IMR-90 (cell line): ENCODE results near the gene SCYGR6. TPM values are rescaled to one million over a fixed set of nuclear protein-coding genes. Genes with fewer than 3 reads are reported as not detected.
A peak's percentile ranks its signal among the peaks of the same experiment; 100 is the strongest.

ENCODE experiments used
- ATAC-seq: fragments of 200-7000 bp; cut with Tn5 transposase; 2 replicates; pipeline ENCODE4 v1.9.1; 2020; ENCODE audit warnings: low read depth, mild to moderate bottlenecking, moderate library complexity
- BruUV-seq: library from RNA; stranded (reverse); fragments of 400-500 nt; replicated peaks from 2 replicates; lab custom pipeline; 2021; lab: Mats Ljungman, UMichigan
- CTCF ChIA-PET: fragments of 300-600 bp; formaldehyde crosslinking; extraction: SDS; loops from one replicate; lab custom pipeline; 2021; ENCODE audit warnings: antibody characterized with exemption; lab: Yijun Ruan, JAX
- POLR2A ChIA-PET: fragments of 300-600 bp; sonication (Branson Sonifier 250); formaldehyde crosslinking; loops from one replicate; lab custom pipeline; 2022; ENCODE audit warnings: antibody characterized with exemption; ENCODE audit not compliant: unreplicated experiment; lab: Charles Lee
- DNase-seq: peaks from one replicate; pipeline ENCODE4 v3.0.0; 2013
- H2AFZ ChIP-seq: replicated peaks from 2 replicates; pipeline ENCODE3; 2013; ENCODE audit warnings: low read length, mild to moderate bottlenecking; ENCODE audit not compliant: poor library complexity
- H2AK5ac ChIP-seq: 2 replicates; pipeline ENCODE4 v1.6.1; 2013; ENCODE audit warnings: low read depth, low read length, inconsistent platforms
- H2AK9ac ChIP-seq: replicated peaks from 2 replicates; pipeline ENCODE3; 2013; ENCODE audit warnings: mild to moderate bottlenecking, low read depth, low read length, moderate library complexity; ENCODE audit not compliant: poor library complexity
- H2BK120ac ChIP-seq: 2 replicates; pipeline ENCODE4 v1.6.1; 2013; ENCODE audit warnings: low read depth, low read length, inconsistent platforms
- H2BK15ac ChIP-seq: 3 replicates; pipeline ENCODE4 v1.6.1; 2013; ENCODE audit warnings: low read depth, low read length, inconsistent platforms
- H2BK20ac ChIP-seq: 2 replicates; pipeline ENCODE4 v1.6.1; 2013; ENCODE audit warnings: low read depth, mild to moderate bottlenecking, inconsistent platforms, low read length, moderate library complexity
- H2BK5ac ChIP-seq: 2 replicates; pipeline ENCODE4 v1.6.1; 2013; ENCODE audit warnings: mild to moderate bottlenecking, low read depth, low read length, inconsistent platforms; ENCODE audit not compliant: poor library complexity, severe bottlenecking
- H3K14ac ChIP-seq: replicated peaks from 2 replicates; pipeline ENCODE4 v1.6.1; 2013; ENCODE audit warnings: low read depth, low read length, inconsistent platforms
- H3K18ac ChIP-seq: 2 replicates; pipeline ENCODE4 v1.6.1; 2013; ENCODE audit warnings: low read depth, low read length, control low read depth
- H3K23ac ChIP-seq: 2 replicates; pipeline ENCODE4 v1.6.1; 2013; ENCODE audit warnings: low read depth, low read length, inconsistent platforms
- H3K27ac ChIP-seq: 2 replicates; pipeline ENCODE4 v1.5.1; 2013; ENCODE audit warnings: mild to moderate bottlenecking, control low read depth, low read length; ENCODE audit not compliant: insufficient read depth
- H3K27me3 ChIP-seq: 2 replicates; pipeline ENCODE4 v1.6.1; 2013; ENCODE audit warnings: low read length; ENCODE audit not compliant: control insufficient read depth, insufficient read depth
- H3K36me3 ChIP-seq: 2 replicates; pipeline ENCODE4 v1.6.1; 2013; ENCODE audit warnings: low read length, mixed read lengths; ENCODE audit not compliant: control insufficient read depth, insufficient read depth
- H3K4ac ChIP-seq: 2 replicates; pipeline ENCODE4 v1.6.1; 2013; ENCODE audit warnings: low read depth, low read length, inconsistent platforms
- H3K4me1 ChIP-seq: 2 replicates; pipeline ENCODE4 v1.6.1; 2013; ENCODE audit warnings: low read length, mixed read lengths; ENCODE audit not compliant: control insufficient read depth, insufficient read depth
- H3K4me2 ChIP-seq: 2 replicates; pipeline ENCODE4 v1.6.1; 2013; ENCODE audit warnings: low read depth, mild to moderate bottlenecking, control low read depth, low read length, moderate library complexity
- H3K4me3 ChIP-seq: 2 replicates; pipeline ENCODE4 v1.5.1; 2013; ENCODE audit warnings: low read depth, mild to moderate bottlenecking, control low read depth, low read length, moderate library complexity; ENCODE audit not compliant: insufficient read depth
- H3K56ac ChIP-seq: 2 replicates; pipeline ENCODE4 v1.6.1; 2013; ENCODE audit warnings: low read length, inconsistent platforms; ENCODE audit not compliant: insufficient read depth; ENCODE audit errors: extremely low read depth
- H3K79me1 ChIP-seq, 2 experiments: 2 replicates each; pipeline ENCODE4 v1.6.1; 2013; ENCODE audit warnings: low read length in 2 of 2, inconsistent platforms in 1 of 2, low read depth in 1 of 2
- H3K9ac ChIP-seq: 2 replicates; pipeline ENCODE4 v1.6.1; 2013; ENCODE audit warnings: low read depth, low read length, control low read depth
- H3K9me1 ChIP-seq: 2 replicates; pipeline ENCODE4 v1.6.1; 2013; ENCODE audit warnings: low read length, inconsistent platforms; ENCODE audit not compliant: insufficient read depth
- H3K9me3 ChIP-seq: 2 replicates; pipeline ENCODE4 v1.6.1; 2013; ENCODE audit warnings: low read length; ENCODE audit not compliant: control insufficient read depth, insufficient read depth
- H4K20me1 ChIP-seq: 2 replicates; pipeline ENCODE4 v1.6.1; 2013; ENCODE audit warnings: low read length, inconsistent platforms; ENCODE audit not compliant: insufficient read depth
- H4K5ac ChIP-seq: 2 replicates; pipeline ENCODE4 v1.6.1; 2013; ENCODE audit warnings: mild to moderate bottlenecking, low read depth, low read length, control low read depth
- H4K8ac ChIP-seq, 2 experiments: 2 replicates each; pipeline ENCODE4 v1.6.1; 2013; ENCODE audit warnings: low read depth in 2 of 2, low read length in 2 of 2, control low read depth in 1 of 2, inconsistent platforms in 1 of 2
- H4K91ac ChIP-seq: 2 replicates; pipeline ENCODE4 v1.6.1; 2013; ENCODE audit warnings: low read depth, low read length, inconsistent platforms; ENCODE audit not compliant: insufficient read depth
- BHLHE40 ChIP-seq: fragments of 150-350 bp; IDR thresholded peaks from 2 replicates; pipeline ENCODE4 v1.6.1; 2016; ENCODE audit warnings: mild to moderate bottlenecking, low read depth, low read length
- CEBPB ChIP-seq: IDR thresholded peaks from 2 replicates; pipeline ENCODE4 v1.6.1; 2012; ENCODE audit warnings: low read depth, low read length, improper control_type of control experiment
- CHD1 ChIP-seq: IDR thresholded peaks from 2 replicates; pipeline ENCODE4 v1.6.1; 2012; ENCODE audit warnings: low read depth, low read length, improper control_type of control experiment
- MAFK ChIP-seq: IDR thresholded peaks from 2 replicates; pipeline ENCODE4 v1.6.1; 2012; ENCODE audit warnings: low read depth, low read length, improper control_type of control experiment
- MAZ ChIP-seq: IDR thresholded peaks from 2 replicates; pipeline ENCODE4 v1.6.1; 2012; ENCODE audit warnings: low read depth, mild to moderate bottlenecking, low read length, improper control_type of control experiment, moderate library complexity, borderline replicate concordance
- POLR2A ChIP-seq: IDR thresholded peaks from 2 replicates; pipeline ENCODE4 v1.6.1; 2012; ENCODE audit warnings: mild to moderate bottlenecking, low read depth, low read length
- RCOR1 ChIP-seq: IDR thresholded peaks from 2 replicates; pipeline ENCODE4 v1.6.1; 2012; ENCODE audit warnings: mild to moderate bottlenecking, low read length, improper control_type of control experiment; ENCODE audit not compliant: insufficient replicate concordance
- SMC3 ChIP-seq: fragments of 150-350 bp; IDR thresholded peaks from 2 replicates; pipeline ENCODE4 v1.6.1; 2016; ENCODE audit warnings: low read depth, mild to moderate bottlenecking, antibody characterized with exemption, low read length, moderate library complexity
- WGBS, 2 experiments: methylation state at CpG; one replicate each; pipeline versions ENCODE4 v1.1.5 to v1.1.7; 2013; ENCODE audit warnings: missing lambda C conversion rate in 2 of 2; ENCODE audit not compliant: insufficient read length in 1 of 2; ENCODE audit errors: extremely low coverage in 2 of 2; 5-methylcytosine and 5-hydroxymethylcytosine counted together
- dilution Hi-C: fragments of 300-500 bp; cut with HindIII; formaldehyde crosslinking; loops from one replicate; pipeline ENCODE4 v1.14.3; 2018; ENCODE audit warnings: low sequenced_read_pairs; ENCODE audit not compliant: unreplicated experiment
- in situ Hi-C: fragments of 300-500 bp; cut with MboI; formaldehyde crosslinking; loops from 3 replicates; pipeline ENCODE4 v1.14.3; 2019; ENCODE audit warnings: low sequenced_read_pairs, inconsistent platforms, mixed read lengths
- intact Hi-C: fragments of 100-400 bp; cut with micrococcal nuclease; formaldehyde crosslinking; loops from 2 replicates; pipeline ENCODE4 v1.10.0; 2022
- polyA plus RNA-seq, 3 experiments: library from polyadenylated mRNA; depleted of rRNA; stranded (reverse); fragments of >200 nt; gene quantifications; 2 replicates each; pipeline ENCODE4 v1.2.3, GENCODE V29; 2012; ENCODE audit warnings: low replicate concordance in 1 of 3
- total RNA-seq: library from RNA; depleted of rRNA; stranded (reverse); fragments of >200 nt; gene quantifications from 2 replicates; pipeline ENCODE4 v1.2.3, GENCODE V29; 2012
- TF ChIP-seq, protein P1 (sequence below): conservative IDR thresholded peaks from 2 replicates; pipeline ENCODE4 v1.5.1; 2012; ENCODE audit warnings: mild to moderate bottlenecking, low read depth, low read length, improper control_type of control experiment
- TF ChIP-seq, protein P2 (sequence below): fragments of 150-350 bp; IDR thresholded peaks from 2 replicates; pipeline ENCODE4 v1.6.1; 2017; ENCODE audit warnings: mild to moderate bottlenecking, antibody characterized with exemption, low read length, low read depth
- TF ChIP-seq, protein P3 (sequence below): fragments of 150-350 bp; IDR thresholded peaks from 2 replicates; pipeline ENCODE4 v1.6.1; 2016; ENCODE audit warnings: low read depth, mild to moderate bottlenecking, low read length, moderate library complexity, borderline replicate concordance

SCYGR6 gene
- total and polyA plus RNA-seq, 2 of the 4 experiments (the other 2 are of a cell fraction): not detected

GRCh38 chr2:227703961-227704360 lies 20.6 kb downstream of the SCYGR6 start:
- H3K9ac ChIP-seq: no peak overlapping the region
- DNase-seq: peak; percentile 13
- dilution Hi-C loops (no loop called here), intact Hi-C loops (no loop called here), in situ Hi-C loops (no loop called here)
- no peak overlapping the region for H3K4ac ChIP-seq
- no peaks in the 10 kb centered on the region for H3K4me1 ChIP-seq
- no peak for TF ChIP-seq MAZ
- TF ChIP-seq, protein P1, sequence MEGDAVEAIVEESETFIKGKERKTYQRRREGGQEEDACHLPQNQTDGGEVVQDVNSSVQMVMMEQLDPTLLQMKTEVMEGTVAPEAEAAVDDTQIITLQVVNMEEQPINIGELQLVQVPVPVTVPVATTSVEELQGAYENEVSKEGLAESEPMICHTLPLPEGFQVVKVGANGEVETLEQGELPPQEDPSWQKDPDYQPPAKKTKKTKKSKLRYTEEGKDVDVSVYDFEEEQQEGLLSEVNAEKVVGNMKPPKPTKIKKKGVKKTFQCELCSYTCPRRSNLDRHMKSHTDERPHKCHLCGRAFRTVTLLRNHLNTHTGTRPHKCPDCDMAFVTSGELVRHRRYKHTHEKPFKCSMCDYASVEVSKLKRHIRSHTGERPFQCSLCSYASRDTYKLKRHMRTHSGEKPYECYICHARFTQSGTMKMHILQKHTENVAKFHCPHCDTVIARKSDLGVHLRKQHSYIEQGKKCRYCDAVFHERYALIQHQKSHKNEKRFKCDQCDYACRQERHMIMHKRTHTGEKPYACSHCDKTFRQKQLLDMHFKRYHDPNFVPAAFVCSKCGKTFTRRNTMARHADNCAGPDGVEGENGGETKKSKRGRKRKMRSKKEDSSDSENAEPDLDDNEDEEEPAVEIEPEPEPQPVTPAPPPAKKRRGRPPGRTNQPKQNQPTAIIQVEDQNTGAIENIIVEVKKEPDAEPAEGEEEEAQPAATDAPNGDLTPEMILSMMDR: no peak
- TF ChIP-seq, protein P2, sequence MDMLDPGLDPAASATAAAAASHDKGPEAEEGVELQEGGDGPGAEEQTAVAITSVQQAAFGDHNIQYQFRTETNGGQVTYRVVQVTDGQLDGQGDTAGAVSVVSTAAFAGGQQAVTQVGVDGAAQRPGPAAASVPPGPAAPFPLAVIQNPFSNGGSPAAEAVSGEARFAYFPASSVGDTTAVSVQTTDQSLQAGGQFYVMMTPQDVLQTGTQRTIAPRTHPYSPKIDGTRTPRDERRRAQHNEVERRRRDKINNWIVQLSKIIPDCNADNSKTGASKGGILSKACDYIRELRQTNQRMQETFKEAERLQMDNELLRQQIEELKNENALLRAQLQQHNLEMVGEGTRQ: no peak
- no peak for TF ChIP-seq POLR2A
- TF ChIP-seq, protein P3, sequence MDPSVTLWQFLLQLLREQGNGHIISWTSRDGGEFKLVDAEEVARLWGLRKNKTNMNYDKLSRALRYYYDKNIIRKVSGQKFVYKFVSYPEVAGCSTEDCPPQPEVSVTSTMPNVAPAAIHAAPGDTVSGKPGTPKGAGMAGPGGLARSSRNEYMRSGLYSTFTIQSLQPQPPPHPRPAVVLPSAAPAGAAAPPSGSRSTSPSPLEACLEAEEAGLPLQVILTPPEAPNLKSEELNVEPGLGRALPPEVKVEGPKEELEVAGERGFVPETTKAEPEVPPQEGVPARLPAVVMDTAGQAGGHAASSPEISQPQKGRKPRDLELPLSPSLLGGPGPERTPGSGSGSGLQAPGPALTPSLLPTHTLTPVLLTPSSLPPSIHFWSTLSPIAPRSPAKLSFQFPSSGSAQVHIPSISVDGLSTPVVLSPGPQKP: no peak
- no peak for TF ChIP-seq CHD1
- TF ChIP-seq RCOR1: no peak
- no peak for TF ChIP-seq SMC3
- no peak for TF ChIP-seq BHLHE40
- TF ChIP-seq MAFK: no peak
- TF ChIP-seq CEBPB: no peak
- no peak overlapping the region for H3K4me3 ChIP-seq
- H2BK5ac ChIP-seq: no peak overlapping the region
- H3K27me3 ChIP-seq: no peaks in the 10 kb centered on the region
- no peak overlapping the region for H2BK120ac ChIP-seq
- no peak overlapping the region for H3K18ac ChIP-seq
- H3K9me3 ChIP-seq: no peaks in the 10 kb centered on the region
- no peak overlapping the region for H2AK5ac ChIP-seq
- H2BK20ac ChIP-seq: no peak overlapping the region
- H3K56ac ChIP-seq: no peak overlapping the region
- peak; percentile 46 for ATAC-seq
- H2AK9ac ChIP-seq: no peak overlapping the region
- ChIA-PET POLR2A (no interaction called here), CTCF (interaction anchor here (0.5 kb wide), 1 partner anchor 143 kb away, joined by 3 read pairs; no protein-coding TSS in a partner anchor)
- no peaks in the 10 kb centered on the region for H3K79me1 ChIP-seq
- H3K23ac ChIP-seq: no peak overlapping the region
- no peak overlapping the region for H4K91ac ChIP-seq
- H2BK15ac ChIP-seq: no peak overlapping the region
- no TSS peak for BruUV-seq
- no peaks in the 10 kb centered on the region for H3K36me3 ChIP-seq
- H4K5ac ChIP-seq: no peak overlapping the region
- no peaks in the 10 kb centered on the region for H4K20me1 ChIP-seq
- H3K27ac ChIP-seq: no peak overlapping the region
- H2AFZ ChIP-seq: no peak overlapping the region
- H3K4me2 ChIP-seq: no peak overlapping the region
- H3K14ac ChIP-seq: no peak overlapping the region
- WGBS, 2 experiments: no CpG with 5 or more reads among the region's 3 CpGs
- H3K9me1 ChIP-seq: no peaks in the 10 kb centered on the region
- no peak overlapping the region for H4K8ac ChIP-seq
